ENCODE measurements around the gene SPOCK1. TPM values are rescaled to one million over a fixed set of nuclear protein-coding genes. Genes with fewer than 3 reads are reported as not detected.

Gene SPOCK1
- total RNA-seq, 1 experiment from 2014 or later: 0.27 TPM

- ChIA-PET POLR2A (no interaction called here), RAD21 (ENCODE audit: low non-redundant PET in 1 of 2, low total read pairs in 2 of 2, uncharacterized antibody in 2 of 2, unreplicated experiment in 2 of 2) (no interaction called here), CTCF (no interaction called here)
- ATAC-seq: no peak
- DNase-seq (ENCODE audit: low read depth, low spot score): no peak
- no peak overlapping the region for H3K4me3 ChIP-seq (replicated peaks in 1 of 2; ENCODE audit: low read depth in 1 of 2, low read length in 2 of 2)
- H3K9me2 ChIP-seq (ENCODE audit: insufficient read depth): no peaks in the 10 kb centered on the region
- H3K9me3 ChIP-seq (ENCODE audit: control insufficient read depth in 1 of 2, insufficient read depth in 1 of 2, low read depth in 1 of 2, low read length in 2 of 2): no peaks in the 10 kb centered on the region
- no peak overlapping the region for H3K4me2 ChIP-seq (ENCODE audit: low read length)
- H2AFZ ChIP-seq (ENCODE audit: low read depth, low read length, poor library complexity, severe bottlenecking): no peak overlapping the region
- no peaks in the 10 kb centered on the region for H4K20me1 ChIP-seq (ENCODE audit: insufficient read depth)
- no peaks in the 10 kb centered on the region for H3K79me2 ChIP-seq (ENCODE audit: insufficient read depth, low read length)
- intact Hi-C loops (cut with micrococcal nuclease): no loop called here
- no peak overlapping the region for H3K9ac ChIP-seq (ENCODE audit: low read length)
- peaks cover 16% of the 10 kb centered on the region; the same call in 1 of the 2 replicates for H3K27me3 ChIP-seq (ENCODE audit: insufficient read depth, low read length)
- H3K36me3 ChIP-seq (ENCODE audit: control insufficient read depth in 1 of 2, insufficient read depth in 2 of 2, low read length in 2 of 2): no peaks in the 10 kb centered on the region
- H3K27ac ChIP-seq (ENCODE audit: low read depth, low read length): no peak overlapping the region
- H3K4me1 ChIP-seq (ENCODE audit: control insufficient read depth in 1 of 2, insufficient read depth in 2 of 2, low read length in 2 of 2): no peaks in the 10 kb centered on the region
- TF ChIP-seq POLR2AphosphoS5 (IDR thresholded peaks at IDR 0.05; ENCODE audit: low read depth, low read length) (no peak), SRF (IDR thresholded peaks at IDR 0.05; ENCODE audit: low read depth) (no peak), ZNF274 (IDR thresholded peaks at IDR 0.05; ENCODE audit: low read depth, low read length) (no peak), JUND (IDR thresholded peaks at IDR 0.05) (no peak), EZH2phosphoT487 (IDR thresholded peaks at IDR 0.05; ENCODE audit: borderline replicate concordance) (no peak), FOSL1 (IDR thresholded peaks at IDR 0.05; ENCODE audit: low read depth) (no peak), RAD21 (IDR thresholded peaks at IDR 0.05; ENCODE audit: low read depth) (peak; percentile 14; the same call in 1 of the 2 replicates)
- TF ChIP-seq, protein P1, sequence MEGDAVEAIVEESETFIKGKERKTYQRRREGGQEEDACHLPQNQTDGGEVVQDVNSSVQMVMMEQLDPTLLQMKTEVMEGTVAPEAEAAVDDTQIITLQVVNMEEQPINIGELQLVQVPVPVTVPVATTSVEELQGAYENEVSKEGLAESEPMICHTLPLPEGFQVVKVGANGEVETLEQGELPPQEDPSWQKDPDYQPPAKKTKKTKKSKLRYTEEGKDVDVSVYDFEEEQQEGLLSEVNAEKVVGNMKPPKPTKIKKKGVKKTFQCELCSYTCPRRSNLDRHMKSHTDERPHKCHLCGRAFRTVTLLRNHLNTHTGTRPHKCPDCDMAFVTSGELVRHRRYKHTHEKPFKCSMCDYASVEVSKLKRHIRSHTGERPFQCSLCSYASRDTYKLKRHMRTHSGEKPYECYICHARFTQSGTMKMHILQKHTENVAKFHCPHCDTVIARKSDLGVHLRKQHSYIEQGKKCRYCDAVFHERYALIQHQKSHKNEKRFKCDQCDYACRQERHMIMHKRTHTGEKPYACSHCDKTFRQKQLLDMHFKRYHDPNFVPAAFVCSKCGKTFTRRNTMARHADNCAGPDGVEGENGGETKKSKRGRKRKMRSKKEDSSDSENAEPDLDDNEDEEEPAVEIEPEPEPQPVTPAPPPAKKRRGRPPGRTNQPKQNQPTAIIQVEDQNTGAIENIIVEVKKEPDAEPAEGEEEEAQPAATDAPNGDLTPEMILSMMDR (IDR thresholded peaks at IDR 0.05 in 2 of 3, conservative IDR thresholded peaks at IDR 0.05 in 1 of 3; ENCODE audit: borderline replicate concordance in 1 of 3, insufficient read depth in 1 of 3, low read depth in 2 of 3, low read length in 2 of 3): 0 out of 6 replicates have a peak, but pooled peaks of 1 of the 3 experiments have one; percentile 6
- BruUV-seq (replicated peaks): no TSS peak
These were observed 299.2 kb downstream of the SPOCK1 start for GRCh38 chr5:137199966-137200365.

DNA sequence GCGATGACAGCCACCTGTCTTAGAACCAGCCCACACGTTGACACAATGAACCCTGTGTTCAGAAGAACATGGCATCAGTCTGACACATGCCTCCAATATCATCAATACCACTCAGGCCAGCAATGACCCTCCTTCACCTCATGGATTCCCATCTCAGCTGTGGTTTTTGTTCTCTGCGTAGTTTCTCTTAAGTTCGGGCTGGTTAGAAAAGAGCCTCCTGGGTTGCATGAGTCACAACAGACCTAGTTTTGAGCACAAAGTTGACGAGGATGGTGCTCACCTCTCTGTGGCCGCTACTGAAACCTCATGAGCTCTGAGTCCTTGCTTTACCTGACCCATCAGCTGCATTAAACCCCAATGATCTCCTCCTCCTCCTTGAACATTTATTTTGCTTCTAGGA, 299.9 kb downstream of the SPOCK1 start:
- BruUV-seq (replicated peaks): no TSS peak
- H3K27me3 ChIP-seq (ENCODE audit: insufficient read depth, low read length): peaks cover 18% of the 10 kb centered on the region; the same call in 1 of the 2 replicates
- DNase-seq (ENCODE audit: low read depth, low spot score) (no peak), ATAC-seq (no peak)
- ChIA-PET RAD21 (ENCODE audit: low non-redundant PET in 1 of 2, low total read pairs in 2 of 2, uncharacterized antibody in 2 of 2, unreplicated experiment in 2 of 2) (no interaction called here), POLR2A (no interaction called here), CTCF (no interaction called here)
- no peak overlapping the region for H2AFZ ChIP-seq (ENCODE audit: low read depth, low read length, poor library complexity, severe bottlenecking)
- intact Hi-C loops (cut with micrococcal nuclease): no loop called here
- no peak for TF ChIP-seq YY1 (IDR thresholded peaks at IDR 0.05; ENCODE audit: extremely low read depth, insufficient replicate concordance, low read depth, low read length)
- TF ChIP-seq ZFX (IDR thresholded peaks at IDR 0.05): no peak
- TF ChIP-seq SP1 (IDR thresholded peaks at IDR 0.05; ENCODE audit: low read depth): no peak
- TF ChIP-seq, protein P2, sequence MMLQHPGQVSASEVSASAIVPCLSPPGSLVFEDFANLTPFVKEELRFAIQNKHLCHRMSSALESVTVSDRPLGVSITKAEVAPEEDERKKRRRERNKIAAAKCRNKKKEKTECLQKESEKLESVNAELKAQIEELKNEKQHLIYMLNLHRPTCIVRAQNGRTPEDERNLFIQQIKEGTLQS (IDR thresholded peaks at IDR 0.05): no peak
- TF ChIP-seq CEBPB (IDR thresholded peaks at IDR 0.05; ENCODE audit: low read depth): no peak
- no peak for TF ChIP-seq EGR1 (IDR thresholded peaks at IDR 0.05; ENCODE audit: low read depth)
- no peak overlapping the region for H3K9ac ChIP-seq (ENCODE audit: low read length)
- H3K27ac ChIP-seq (ENCODE audit: low read depth, low read length): no peak overlapping the region
- H3K36me3 ChIP-seq (ENCODE audit: control insufficient read depth in 1 of 2, insufficient read depth in 2 of 2, low read length in 2 of 2): no peaks in the 10 kb centered on the region
- H3K4me2 ChIP-seq (ENCODE audit: low read length): no peak overlapping the region
- H3K9me2 ChIP-seq (ENCODE audit: insufficient read depth): no peaks in the 10 kb centered on the region
- H3K4me1 ChIP-seq (ENCODE audit: control insufficient read depth in 1 of 2, insufficient read depth in 2 of 2, low read length in 2 of 2): no peaks in the 10 kb centered on the region
- H4K20me1 ChIP-seq (ENCODE audit: insufficient read depth): no peaks in the 10 kb centered on the region
- no peak overlapping the region for H3K4me3 ChIP-seq (replicated peaks in 1 of 2; ENCODE audit: low read depth in 1 of 2, low read length in 2 of 2)
- H3K79me2 ChIP-seq (ENCODE audit: insufficient read depth, low read length): no peaks in the 10 kb centered on the region
- no peaks in the 10 kb centered on the region for H3K9me3 ChIP-seq (ENCODE audit: control insufficient read depth in 1 of 2, insufficient read depth in 1 of 2, low read depth in 1 of 2, low read length in 2 of 2)

Measured in HCT116 (cell line).